ENCODE measurements around the gene PCSK4. TPM values are rescaled to one million over a fixed set of nuclear protein-coding genes. Genes with fewer than 3 reads are reported as not detected.
A peak's percentile ranks its signal among the peaks of the same experiment; 100 is the strongest.

PCSK4 gene
- total and polyA plus RNA-seq, 9 donors: 0.83 to 9.4 (median 1.9) TPM; not detected in 1

DNA sequence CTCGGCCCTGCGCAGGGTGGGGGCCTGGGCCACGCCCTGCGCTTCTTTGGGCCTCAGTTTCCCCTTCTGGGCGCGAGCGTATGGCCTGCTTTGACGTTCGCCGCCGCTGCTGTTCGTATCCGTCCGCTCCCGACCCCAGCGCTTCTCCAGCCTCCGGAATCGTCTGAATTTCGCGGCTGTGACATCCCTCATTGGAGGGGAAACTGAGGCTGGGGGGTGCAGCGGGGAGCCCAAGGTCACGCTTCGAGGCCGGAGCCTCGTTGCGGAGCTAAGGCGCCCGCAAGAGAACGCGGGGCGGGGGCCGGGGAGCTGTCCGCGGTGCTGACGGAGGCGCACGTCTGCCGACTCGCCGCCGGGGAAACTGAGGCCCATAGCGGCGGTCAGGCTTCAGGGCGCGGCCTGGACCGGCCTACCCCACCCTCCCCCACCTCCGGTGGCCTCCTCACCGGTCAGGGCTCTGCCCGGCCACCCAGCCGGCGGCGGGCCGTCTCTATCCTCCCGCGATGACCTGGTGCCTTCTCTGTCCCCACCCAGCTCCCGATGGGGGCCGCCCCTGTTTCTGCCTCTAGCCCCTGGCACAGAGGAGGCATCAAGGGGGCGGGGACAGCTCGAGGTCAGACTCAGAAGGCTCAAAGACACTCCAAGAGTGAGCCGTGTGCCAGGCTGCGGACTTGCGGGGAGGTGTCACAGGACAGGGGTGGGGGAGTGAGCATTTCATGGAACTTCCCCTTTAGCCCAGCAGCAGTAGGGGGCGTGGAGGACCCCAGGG lies 43.3 kb downstream of the PCSK4 start:
- no peaks in the 10 kb centered on the region for H3K9me3 ChIP-seq
- intact Hi-C loops (cut with DNase I): loop anchor here in 2 of 4 donors (10.0 kb wide), 2 partner anchors 132 to 162 kb away; partner anchors contain the start of gene EFNA2 (in 2 of the 2)
- no peak overlapping the region for H3K4me3 ChIP-seq
- no peaks in the 10 kb centered on the region for H3K36me3 ChIP-seq
- TF ChIP-seq EP300 (IDR thresholded peaks at IDR 0.05): no peak
- TF ChIP-seq, protein P1, sequence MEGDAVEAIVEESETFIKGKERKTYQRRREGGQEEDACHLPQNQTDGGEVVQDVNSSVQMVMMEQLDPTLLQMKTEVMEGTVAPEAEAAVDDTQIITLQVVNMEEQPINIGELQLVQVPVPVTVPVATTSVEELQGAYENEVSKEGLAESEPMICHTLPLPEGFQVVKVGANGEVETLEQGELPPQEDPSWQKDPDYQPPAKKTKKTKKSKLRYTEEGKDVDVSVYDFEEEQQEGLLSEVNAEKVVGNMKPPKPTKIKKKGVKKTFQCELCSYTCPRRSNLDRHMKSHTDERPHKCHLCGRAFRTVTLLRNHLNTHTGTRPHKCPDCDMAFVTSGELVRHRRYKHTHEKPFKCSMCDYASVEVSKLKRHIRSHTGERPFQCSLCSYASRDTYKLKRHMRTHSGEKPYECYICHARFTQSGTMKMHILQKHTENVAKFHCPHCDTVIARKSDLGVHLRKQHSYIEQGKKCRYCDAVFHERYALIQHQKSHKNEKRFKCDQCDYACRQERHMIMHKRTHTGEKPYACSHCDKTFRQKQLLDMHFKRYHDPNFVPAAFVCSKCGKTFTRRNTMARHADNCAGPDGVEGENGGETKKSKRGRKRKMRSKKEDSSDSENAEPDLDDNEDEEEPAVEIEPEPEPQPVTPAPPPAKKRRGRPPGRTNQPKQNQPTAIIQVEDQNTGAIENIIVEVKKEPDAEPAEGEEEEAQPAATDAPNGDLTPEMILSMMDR (IDR thresholded peaks at IDR 0.05): no peak
- no peak for TF ChIP-seq POLR2A (IDR thresholded peaks at IDR 0.05)
- H3K4me1 ChIP-seq (ENCODE audit: insufficient read depth): peaks cover 5% of the 10 kb centered on the region
- WGBS, 3 donors: 3 to 7% (median 4%) methylated on average over 55 to 63 of the region's 63 CpGs
- H3K27ac ChIP-seq: no peak overlapping the region
- DNase-seq: peak in 1 of 5 donors; percentile 61
- peaks cover 9% of the 10 kb centered on the region for H3K27me3 ChIP-seq

- Histone ChIP-seq H3K9me3 (no peaks in the 10 kb centered on the region), H3K4me1 (ENCODE audit: insufficient read depth) (peaks cover 5% of the 10 kb centered on the region), H3K4me3 (no peak overlapping the region), H3K27me3 (peaks cover 6% of the 10 kb centered on the region), H3K27ac (no peak overlapping the region), H3K36me3 (no peaks in the 10 kb centered on the region)
- TF ChIP-seq POLR2A (IDR thresholded peaks at IDR 0.05): no peak
- TF ChIP-seq, protein P1 (IDR thresholded peaks at IDR 0.05): no peak
- TF ChIP-seq EP300 (IDR thresholded peaks at IDR 0.05): no peak
- peak in 1 of 5 donors; percentile 40 for DNase-seq
- WGBS, 3 donors: 1% methylated on average over 60 to 99 of the region's 99 CpGs
- intact Hi-C loops (cut with DNase I): loop anchor here in 2 of 4 donors (10.0 kb wide), 2 partner anchors 131 to 161 kb away; partner anchors contain the start of gene EFNA2 (in 2 of the 2)
Observed at GRCh38 chr19:1445932-1446712, 44.0 kb downstream of the PCSK4 start.

DNA sequence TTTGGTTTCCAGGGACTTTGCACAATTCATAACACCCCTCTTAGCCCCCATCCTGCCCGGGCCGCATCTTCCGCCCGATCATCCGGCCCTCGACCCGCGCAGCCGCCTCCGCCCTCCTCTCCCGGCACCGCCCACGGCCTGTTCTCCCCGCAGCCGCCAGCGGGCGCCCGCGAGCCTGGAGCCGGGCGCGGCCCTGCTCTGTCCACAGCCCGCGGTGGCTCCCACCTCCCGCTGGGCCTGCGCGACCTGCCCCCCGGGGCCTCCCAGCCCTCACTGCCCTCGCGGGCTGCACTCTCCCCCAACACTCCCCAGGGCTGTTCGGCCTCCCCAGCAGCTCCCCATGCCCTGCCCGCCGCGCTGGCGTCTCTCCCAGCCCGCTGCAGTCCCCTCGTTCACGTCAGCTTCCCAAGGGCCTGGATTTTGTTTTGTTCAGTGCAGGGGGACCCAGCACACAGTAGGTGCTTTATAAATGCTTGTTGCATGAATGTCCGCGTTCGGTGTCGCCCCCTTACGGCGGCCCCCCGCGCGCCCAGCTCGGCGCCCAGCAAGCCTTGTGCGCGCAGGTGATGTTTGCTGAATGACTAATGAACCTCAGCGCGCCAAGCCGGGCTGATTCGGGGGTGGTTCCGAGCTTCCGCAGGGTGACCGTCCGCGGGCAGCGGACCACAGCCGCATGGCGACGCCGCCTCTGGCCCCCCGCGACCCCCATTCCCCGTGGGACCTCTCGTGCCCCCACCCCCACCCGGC lies 44.8 kb downstream of the PCSK4 start:
- TF ChIP-seq POLR2A (IDR thresholded peaks at IDR 0.05) (no peak), EP300 (IDR thresholded peaks at IDR 0.05) (no peak)
- TF ChIP-seq, protein P1 (IDR thresholded peaks at IDR 0.05): peak; percentile 83 to 91 (median 85)
- peak overlapping the region; percentile 10 for H3K4me3 ChIP-seq
- no peaks in the 10 kb centered on the region for H3K9me3 ChIP-seq
- no peak overlapping the region for H3K27ac ChIP-seq
- peaks cover 3% of the 10 kb centered on the region for H3K27me3 ChIP-seq
- intact Hi-C loops (cut with DNase I): loop anchor here in 2 of 4 donors (10.0 kb wide), 2 partner anchors 131 to 161 kb away; partner anchors contain the start of gene EFNA2 (in 2 of the 2)
- H3K4me1 ChIP-seq (ENCODE audit: insufficient read depth): peaks cover 5% of the 10 kb centered on the region
- H3K36me3 ChIP-seq: no peaks in the 10 kb centered on the region
- 1 to 3% (median 1%) methylated on average over 56 to 70 of the region's 70 CpGs for WGBS, 3 donors
- peak; percentile 43 to 80 (median 62) for DNase-seq
